GM19372 (cell line): Measurements from ENCODE around the gene KLF7.

Experiments used
- ATAC-seq: cut with Tn5 transposase; IDR thresholded peaks from one replicate; pipeline ENCODE4 v1.9.1; 2021; ENCODE audit warnings: mild to moderate bottlenecking, low read depth, moderate library complexity; ENCODE audit not compliant: unreplicated experiment

KLF7 gene

GRCh38 chr2:207165121-207166038, at the start of gene KLF7:
Gene KLF7, minus strand, starts transcription at chr2:207165948. Its CDS starts 380 bp downstream, at chr2:207165568.
- ATAC-seq = no peak

GRCh38 chr2:207215308-207215707, 49.6 kb upstream of the KLF7 start:
- ATAC-seq = no peak

- ATAC-seq = no peak
Measured at GRCh38 chr2:207214446-207214845, 48.7 kb upstream of the KLF7 start.

- no peak for ATAC-seq
Measured at GRCh38 chr2:207206011-207206410, 40.3 kb upstream of the KLF7 start.

GRCh38 chr2:207205173-207205957, 39.6 kb upstream of the KLF7 start:
- ATAC-seq = no peak

GRCh38 chr2:207203056-207203455, 37.3 kb upstream of the KLF7 start:
- no peak for ATAC-seq

- no peak for ATAC-seq
Measured at GRCh38 chr2:207202645-207203044, 36.9 kb upstream of the KLF7 start.

- ATAC-seq = no peak
Measured at GRCh38 chr2:207201416-207201815, 35.7 kb upstream of the KLF7 start.

GRCh38 chr2:207200136-207200535, 34.4 kb upstream of the KLF7 start:
- ATAC-seq = no peak

- no peak for ATAC-seq
Measured at GRCh38 chr2:207194028-207194427, 28.3 kb upstream of the KLF7 start.

GRCh38 chr2:207188626-207189419, 23.1 kb upstream of the KLF7 start:
- ATAC-seq = no peak

GRCh38 chr2:207185372-207185771, 19.6 kb upstream of the KLF7 start:
- no peak for ATAC-seq

- ATAC-seq = no peak
Measured at GRCh38 chr2:207184768-207185167, 19.0 kb upstream of the KLF7 start.

- no peak for ATAC-seq
Measured at GRCh38 chr2:207184348-207184747, 18.6 kb upstream of the KLF7 start.

GRCh38 chr2:207183506-207183905, 17.8 kb upstream of the KLF7 start:
- no peak for ATAC-seq

GRCh38 chr2:207182911-207183310, 17.2 kb upstream of the KLF7 start:
- ATAC-seq = no peak

GRCh38 chr2:207181526-207182274, 16.0 kb upstream of the KLF7 start:
- no peak for ATAC-seq

- ATAC-seq = no peak
Measured at GRCh38 chr2:207180741-207181140, 15.0 kb upstream of the KLF7 start.

- ATAC-seq = no peak
Measured at GRCh38 chr2:207176247-207176646, 10.5 kb upstream of the KLF7 start.

GRCh38 chr2:207173641-207174040, 7.9 kb upstream of the KLF7 start:
- ATAC-seq = no peak
